Panc1 (cell line): ENCODE results near the gene SUGCT.

Experiments used
- POLR2AphosphoS5 ChIP-seq: IDR thresholded peaks from 2 replicates; pipeline ENCODE4 v1.6.1; 2012; ENCODE audit warnings: mild to moderate bottlenecking, low read depth, low read length, moderate library complexity
- REST ChIP-seq, 2 experiments: IDR thresholded peaks; 2 replicates each; pipeline ENCODE4 v1.6.1; 2011 to 2012; ENCODE audit warnings: low read depth in 2 of 2, control low read depth in 1 of 2, low read length in 1 of 2, mild to moderate bottlenecking in 1 of 2, moderate library complexity in 1 of 2; ENCODE audit not compliant: insufficient read depth in 1 of 2
- SIN3A ChIP-seq: IDR thresholded peaks from 2 replicates; pipeline ENCODE4 v1.6.1; 2012; ENCODE audit warnings: low read depth, mild to moderate bottlenecking, low read length, moderate library complexity, borderline replicate concordance; ENCODE audit not compliant: insufficient read depth
- TF ChIP-seq, protein P1 (sequence below): fragments of 450-650 bp; IDR thresholded peaks from 2 replicates; pipeline ENCODE4 v1.5.1; 2017; ENCODE audit warnings: mild to moderate bottlenecking

DNA sequence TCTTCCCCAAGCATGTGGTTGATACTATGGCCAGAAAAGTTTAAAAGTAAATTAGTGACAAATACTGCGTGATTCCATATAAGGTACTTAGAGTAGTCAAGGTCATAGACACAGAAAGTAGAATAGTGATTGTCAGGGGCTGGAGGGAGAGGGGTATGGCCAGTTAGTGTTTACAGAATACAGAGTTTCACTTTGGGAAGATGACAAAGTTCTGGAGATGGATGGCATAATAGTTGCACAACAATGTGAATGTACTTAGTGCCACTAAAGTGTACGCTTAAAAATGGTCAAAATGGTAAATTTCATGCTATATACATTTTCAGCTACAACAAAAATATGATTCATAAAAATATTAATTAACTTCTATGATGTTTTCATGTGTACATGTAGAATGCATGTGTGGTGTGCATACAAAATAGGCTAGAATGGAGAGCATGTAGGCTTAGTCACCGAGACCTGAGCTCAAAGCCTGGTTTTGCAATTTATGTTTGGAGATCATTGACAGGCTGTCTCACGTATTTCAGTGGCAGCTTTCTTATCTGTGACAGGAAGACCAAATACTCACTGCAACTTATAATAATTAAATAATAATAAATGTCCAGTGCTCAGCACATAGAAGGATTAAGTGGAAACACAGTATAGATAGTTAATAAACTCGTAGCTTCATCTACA is 625.6 kb downstream of the SUGCT start:
- TF ChIP-seq, protein P1, sequence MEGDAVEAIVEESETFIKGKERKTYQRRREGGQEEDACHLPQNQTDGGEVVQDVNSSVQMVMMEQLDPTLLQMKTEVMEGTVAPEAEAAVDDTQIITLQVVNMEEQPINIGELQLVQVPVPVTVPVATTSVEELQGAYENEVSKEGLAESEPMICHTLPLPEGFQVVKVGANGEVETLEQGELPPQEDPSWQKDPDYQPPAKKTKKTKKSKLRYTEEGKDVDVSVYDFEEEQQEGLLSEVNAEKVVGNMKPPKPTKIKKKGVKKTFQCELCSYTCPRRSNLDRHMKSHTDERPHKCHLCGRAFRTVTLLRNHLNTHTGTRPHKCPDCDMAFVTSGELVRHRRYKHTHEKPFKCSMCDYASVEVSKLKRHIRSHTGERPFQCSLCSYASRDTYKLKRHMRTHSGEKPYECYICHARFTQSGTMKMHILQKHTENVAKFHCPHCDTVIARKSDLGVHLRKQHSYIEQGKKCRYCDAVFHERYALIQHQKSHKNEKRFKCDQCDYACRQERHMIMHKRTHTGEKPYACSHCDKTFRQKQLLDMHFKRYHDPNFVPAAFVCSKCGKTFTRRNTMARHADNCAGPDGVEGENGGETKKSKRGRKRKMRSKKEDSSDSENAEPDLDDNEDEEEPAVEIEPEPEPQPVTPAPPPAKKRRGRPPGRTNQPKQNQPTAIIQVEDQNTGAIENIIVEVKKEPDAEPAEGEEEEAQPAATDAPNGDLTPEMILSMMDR = no peak
- TF ChIP-seq SIN3A = no peak
- TF ChIP-seq REST (IDR thresholded peaks at IDR 0.05; ENCODE audit: insufficient read depth in 1 of 2, low read depth in 2 of 2, low read length in 1 of 2) = no peak
- no peak for TF ChIP-seq POLR2AphosphoS5
